A549 (cell line): ENCODE data around the gene IRS2.

Experiments used
- CEBPB ChIP-seq, 2 experiments: fragments of >200 bp in 1 of 2; sonication (Bioruptor Twin) in 1 of 2; formaldehyde crosslinking in 1 of 2; IDR thresholded peaks; 2 replicates each; pipeline ENCODE4 v1.6.1; 2012 to 2016
- CHD2 ChIP-seq: fragments of 150-350 bp; IDR thresholded peaks from 2 replicates; pipeline ENCODE4 v1.6.1; 2014; ENCODE audit warnings: low read length; ENCODE audit not compliant: partially characterized antibody
- EP300 ChIP-seq, 2 experiments: fragments of >200 bp; sonication (Bioruptor Twin); formaldehyde crosslinking; IDR thresholded peaks; 2 replicates in 1 of 2; 3 replicates in 1 of 2; pipeline ENCODE4 v1.6.1; 2016 to 2017
- JUNB ChIP-seq: fragments of >200 bp; sonication (Bioruptor Twin); formaldehyde crosslinking; IDR thresholded peaks from 2 replicates; pipeline ENCODE4 v1.6.1; 2016
- KDM5A ChIP-seq: fragments of 200-600 bp; sonication (generic); IDR thresholded peaks from 2 replicates; pipeline ENCODE4 v1.6.1; 2016; ENCODE audit warnings: antibody characterized with exemption, mild to moderate bottlenecking
- MAFK ChIP-seq: fragments of 450-650 bp; IDR thresholded peaks from 2 replicates; pipeline ENCODE4 v1.6.1; 2014; ENCODE audit not compliant: partially characterized antibody
- POLR2A ChIP-seq: IDR thresholded peaks from 2 replicates; pipeline ENCODE4 v1.6.1; 2012; ENCODE audit warnings: mild to moderate bottlenecking, low read length
- RNF2 ChIP-seq: fragments of 200-600 bp; sonication (generic); IDR thresholded peaks from 2 replicates; pipeline ENCODE4 v1.6.1; 2016; ENCODE audit warnings: low read depth, mild to moderate bottlenecking, antibody characterized with exemption, moderate library complexity, borderline replicate concordance
- SREBF2 ChIP-seq: fragments of 450-650 bp; IDR thresholded peaks from 2 replicates; pipeline ENCODE4 v1.6.1; 2014; ENCODE audit warnings: mild to moderate bottlenecking, moderate library complexity
- ZFP36 ChIP-seq: fragments of 450-650 bp; IDR thresholded peaks from 2 replicates; pipeline ENCODE4 v1.6.1; 2014; ENCODE audit warnings: borderline replicate concordance; ENCODE audit not compliant: partially characterized antibody
- TF ChIP-seq, protein P1 (sequence below): fragments of >200 bp; sonication (Bioruptor Twin); formaldehyde crosslinking; IDR thresholded peaks from 3 replicates; pipeline ENCODE4 v1.5.1; 2016
- TF ChIP-seq, protein P2 (sequence below): IDR thresholded peaks from 2 replicates; pipeline ENCODE4 v1.6.1; 2012
- TF ChIP-seq, protein P3 (sequence below): fragments of >200 bp; sonication (Bioruptor Twin); formaldehyde crosslinking; IDR thresholded peaks from 3 replicates; pipeline ENCODE4 v1.6.1; 2016
- TF ChIP-seq, protein P4 (sequence below): fragments of 200-600 bp; sonication (generic); IDR thresholded peaks from 2 replicates; pipeline ENCODE4 v1.6.1; 2016; ENCODE audit warnings: antibody characterized with exemption, mild to moderate bottlenecking, moderate library complexity

DNA sequence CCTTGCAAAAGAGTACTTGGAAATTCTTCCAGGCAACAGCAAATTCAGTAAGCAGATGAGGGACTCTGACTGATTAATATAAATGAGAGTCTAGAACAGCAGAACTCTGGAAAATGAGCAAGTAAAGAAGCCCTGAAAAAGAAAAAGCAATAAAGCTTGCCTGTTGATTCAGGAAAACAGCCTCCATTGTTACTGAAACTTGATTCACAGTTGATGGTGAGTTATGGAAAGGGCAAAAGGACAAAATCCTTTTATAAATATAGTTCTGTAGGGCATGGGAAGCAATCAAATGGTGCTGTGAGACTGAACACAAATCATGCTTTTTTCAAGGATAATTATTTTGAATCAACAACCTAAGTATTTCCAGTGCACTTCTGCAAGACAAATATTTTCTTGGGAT lies 67.7 kb downstream of the IRS2 start:
- TF ChIP-seq, protein P1, sequence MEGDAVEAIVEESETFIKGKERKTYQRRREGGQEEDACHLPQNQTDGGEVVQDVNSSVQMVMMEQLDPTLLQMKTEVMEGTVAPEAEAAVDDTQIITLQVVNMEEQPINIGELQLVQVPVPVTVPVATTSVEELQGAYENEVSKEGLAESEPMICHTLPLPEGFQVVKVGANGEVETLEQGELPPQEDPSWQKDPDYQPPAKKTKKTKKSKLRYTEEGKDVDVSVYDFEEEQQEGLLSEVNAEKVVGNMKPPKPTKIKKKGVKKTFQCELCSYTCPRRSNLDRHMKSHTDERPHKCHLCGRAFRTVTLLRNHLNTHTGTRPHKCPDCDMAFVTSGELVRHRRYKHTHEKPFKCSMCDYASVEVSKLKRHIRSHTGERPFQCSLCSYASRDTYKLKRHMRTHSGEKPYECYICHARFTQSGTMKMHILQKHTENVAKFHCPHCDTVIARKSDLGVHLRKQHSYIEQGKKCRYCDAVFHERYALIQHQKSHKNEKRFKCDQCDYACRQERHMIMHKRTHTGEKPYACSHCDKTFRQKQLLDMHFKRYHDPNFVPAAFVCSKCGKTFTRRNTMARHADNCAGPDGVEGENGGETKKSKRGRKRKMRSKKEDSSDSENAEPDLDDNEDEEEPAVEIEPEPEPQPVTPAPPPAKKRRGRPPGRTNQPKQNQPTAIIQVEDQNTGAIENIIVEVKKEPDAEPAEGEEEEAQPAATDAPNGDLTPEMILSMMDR = no peak
- TF ChIP-seq, protein P2, sequence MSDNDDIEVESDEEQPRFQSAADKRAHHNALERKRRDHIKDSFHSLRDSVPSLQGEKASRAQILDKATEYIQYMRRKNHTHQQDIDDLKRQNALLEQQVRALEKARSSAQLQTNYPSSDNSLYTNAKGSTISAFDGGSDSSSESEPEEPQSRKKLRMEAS = no peak
- no peak for TF ChIP-seq JUNB
- TF ChIP-seq EP300 (IDR thresholded peaks at IDR 0.05) = no peak
- no peak for TF ChIP-seq POLR2A
- TF ChIP-seq SREBF2 = no peak
- TF ChIP-seq CEBPB (IDR thresholded peaks at IDR 0.05) = no peak
- TF ChIP-seq ZFP36 = no peak
- no peak for TF ChIP-seq RNF2
- TF ChIP-seq, protein P3, sequence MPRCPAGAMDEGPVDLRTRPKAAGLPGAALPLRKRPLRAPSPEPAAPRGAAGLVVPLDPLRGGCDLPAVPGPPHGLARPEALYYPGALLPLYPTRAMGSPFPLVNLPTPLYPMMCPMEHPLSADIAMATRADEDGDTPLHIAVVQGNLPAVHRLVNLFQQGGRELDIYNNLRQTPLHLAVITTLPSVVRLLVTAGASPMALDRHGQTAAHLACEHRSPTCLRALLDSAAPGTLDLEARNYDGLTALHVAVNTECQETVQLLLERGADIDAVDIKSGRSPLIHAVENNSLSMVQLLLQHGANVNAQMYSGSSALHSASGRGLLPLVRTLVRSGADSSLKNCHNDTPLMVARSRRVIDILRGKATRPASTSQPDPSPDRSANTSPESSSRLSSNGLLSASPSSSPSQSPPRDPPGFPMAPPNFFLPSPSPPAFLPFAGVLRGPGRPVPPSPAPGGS = no peak
- TF ChIP-seq KDM5A = no peak
- TF ChIP-seq, protein P4, sequence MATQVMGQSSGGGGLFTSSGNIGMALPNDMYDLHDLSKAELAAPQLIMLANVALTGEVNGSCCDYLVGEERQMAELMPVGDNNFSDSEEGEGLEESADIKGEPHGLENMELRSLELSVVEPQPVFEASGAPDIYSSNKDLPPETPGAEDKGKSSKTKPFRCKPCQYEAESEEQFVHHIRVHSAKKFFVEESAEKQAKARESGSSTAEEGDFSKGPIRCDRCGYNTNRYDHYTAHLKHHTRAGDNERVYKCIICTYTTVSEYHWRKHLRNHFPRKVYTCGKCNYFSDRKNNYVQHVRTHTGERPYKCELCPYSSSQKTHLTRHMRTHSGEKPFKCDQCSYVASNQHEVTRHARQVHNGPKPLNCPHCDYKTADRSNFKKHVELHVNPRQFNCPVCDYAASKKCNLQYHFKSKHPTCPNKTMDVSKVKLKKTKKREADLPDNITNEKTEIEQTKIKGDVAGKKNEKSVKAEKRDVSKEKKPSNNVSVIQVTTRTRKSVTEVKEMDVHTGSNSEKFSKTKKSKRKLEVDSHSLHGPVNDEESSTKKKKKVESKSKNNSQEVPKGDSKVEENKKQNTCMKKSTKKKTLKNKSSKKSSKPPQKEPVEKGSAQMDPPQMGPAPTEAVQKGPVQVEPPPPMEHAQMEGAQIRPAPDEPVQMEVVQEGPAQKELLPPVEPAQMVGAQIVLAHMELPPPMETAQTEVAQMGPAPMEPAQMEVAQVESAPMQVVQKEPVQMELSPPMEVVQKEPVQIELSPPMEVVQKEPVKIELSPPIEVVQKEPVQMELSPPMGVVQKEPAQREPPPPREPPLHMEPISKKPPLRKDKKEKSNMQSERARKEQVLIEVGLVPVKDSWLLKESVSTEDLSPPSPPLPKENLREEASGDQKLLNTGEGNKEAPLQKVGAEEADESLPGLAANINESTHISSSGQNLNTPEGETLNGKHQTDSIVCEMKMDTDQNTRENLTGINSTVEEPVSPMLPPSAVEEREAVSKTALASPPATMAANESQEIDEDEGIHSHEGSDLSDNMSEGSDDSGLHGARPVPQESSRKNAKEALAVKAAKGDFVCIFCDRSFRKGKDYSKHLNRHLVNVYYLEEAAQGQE = no peak
- no peak for TF ChIP-seq CHD2
- no peak for TF ChIP-seq MAFK
